Measurements from ENCODE around the gene TRIO. TPM values are rescaled to one million over a fixed set of nuclear protein-coding genes. Genes with fewer than 3 reads are reported as not detected.

The TRIO gene
- total RNA-seq, 2 experiments from 2014 or later: 4.1 to 6.5 TPM

GRCh38 chr5:14486486-14486885, 343.3 kb downstream of the TRIO start:
- Mint-ChIP-seq H3K9me3 (peaks cover 3% of the 10 kb centered on the region), H3K27ac (no peak overlapping the region), H3K4me1 (ENCODE audit: low read depth) (no peaks in the 10 kb centered on the region), H3K4me3 (no peak overlapping the region), H3K36me3 (ENCODE audit: low read depth) (no peaks in the 10 kb centered on the region), H3K27me3 (no peaks in the 10 kb centered on the region)
- Histone ChIP-seq H3K4me3 (ENCODE audit: low read length) (no peak overlapping the region), H3K9me3 (ENCODE audit: control insufficient read depth in 1 of 2, insufficient read depth in 1 of 2, low read length in 2 of 2) (peaks cover 0 to 8% of the 10 kb centered on the region in 2 experiments), H3K36me3 (ENCODE audit: insufficient read depth, low read length) (no peaks in the 10 kb centered on the region), H3K27ac (ENCODE audit: low read depth in 1 of 2, low read length in 2 of 2) (no peak overlapping the region), H3K27me3 (ENCODE audit: control insufficient read depth in 1 of 2, insufficient read depth in 2 of 2, low read length in 2 of 2) (no peaks in the 10 kb centered on the region), H3K4me1 (ENCODE audit: insufficient read depth, low read length) (no peaks in the 10 kb centered on the region)
- no peak for ATAC-seq (ENCODE audit: poor library complexity)
- ChIA-PET POLR2A (no interaction called here), CTCF (no interaction called here)
- TF ChIP-seq CTCF (IDR thresholded peaks at IDR 0.05): no peak
- intact Hi-C loops (cut with DNase I, micrococcal nuclease): no loop called here
- no peak for DNase-seq

- no peak overlapping the region for H3K27ac ChIP-seq (ENCODE audit: low read depth in 1 of 2, low read length in 2 of 2)
- ATAC-seq (ENCODE audit: poor library complexity) (no peak), DNase-seq (no peak)
- peaks cover 3% of the 10 kb centered on the region for H3K9me3 Mint-ChIP-seq
- no peak for TF ChIP-seq CTCF (IDR thresholded peaks at IDR 0.05)
- ChIA-PET POLR2A (no interaction called here), CTCF (no interaction called here)
- H3K4me3 ChIP-seq (ENCODE audit: low read length): no peak overlapping the region
- H3K27me3 ChIP-seq (ENCODE audit: control insufficient read depth in 1 of 2, insufficient read depth in 2 of 2, low read length in 2 of 2): no peaks in the 10 kb centered on the region
- H3K4me3 Mint-ChIP-seq: no peak overlapping the region
- no peaks in the 10 kb centered on the region for H3K4me1 ChIP-seq (ENCODE audit: insufficient read depth, low read length)
- no peak overlapping the region for H3K27ac Mint-ChIP-seq
- H3K27me3 Mint-ChIP-seq: no peaks in the 10 kb centered on the region
- H3K36me3 ChIP-seq (ENCODE audit: insufficient read depth, low read length): no peaks in the 10 kb centered on the region
- peaks cover 0 to 8% of the 10 kb centered on the region in 2 experiments for H3K9me3 ChIP-seq (ENCODE audit: control insufficient read depth in 1 of 2, insufficient read depth in 1 of 2, low read length in 2 of 2)
- no peaks in the 10 kb centered on the region for H3K36me3 Mint-ChIP-seq (ENCODE audit: low read depth)
- H3K4me1 Mint-ChIP-seq (ENCODE audit: low read depth): no peaks in the 10 kb centered on the region
- intact Hi-C loops (cut with DNase I, micrococcal nuclease): no loop called here
These were observed 344.1 kb downstream of the TRIO start for GRCh38 chr5:14486996-14487896.

GRCh38 chr5:14487897-14488570, 344.9 kb downstream of the TRIO start:
- no peak for ATAC-seq (ENCODE audit: poor library complexity)
- H3K36me3 ChIP-seq (ENCODE audit: insufficient read depth, low read length): no peaks in the 10 kb centered on the region
- no peak for TF ChIP-seq CTCF (IDR thresholded peaks at IDR 0.05)
- H3K4me3 Mint-ChIP-seq: no peak overlapping the region
- DNase-seq: no peak
- no peak overlapping the region for H3K27ac Mint-ChIP-seq
- H3K4me1 Mint-ChIP-seq (ENCODE audit: low read depth): no peaks in the 10 kb centered on the region
- CTCF ChIA-PET: no interaction called here
- no peaks in the 10 kb centered on the region for H3K27me3 ChIP-seq (ENCODE audit: control insufficient read depth in 1 of 2, insufficient read depth in 2 of 2, low read length in 2 of 2)
- intact Hi-C loops (cut with DNase I, micrococcal nuclease): no loop called here
- H3K4me1 ChIP-seq (ENCODE audit: insufficient read depth, low read length): no peaks in the 10 kb centered on the region
- H3K27me3 Mint-ChIP-seq: no peaks in the 10 kb centered on the region
- H3K36me3 Mint-ChIP-seq (ENCODE audit: low read depth): no peaks in the 10 kb centered on the region
- POLR2A ChIA-PET: no interaction called here
- H3K4me3 ChIP-seq (ENCODE audit: low read length): no peak overlapping the region
- H3K27ac ChIP-seq (ENCODE audit: low read depth in 1 of 2, low read length in 2 of 2): no peak overlapping the region
- H3K9me3 Mint-ChIP-seq: peaks cover 3% of the 10 kb centered on the region
- H3K9me3 ChIP-seq (ENCODE audit: control insufficient read depth in 1 of 2, insufficient read depth in 1 of 2, low read length in 2 of 2): peaks cover 0 to 8% of the 10 kb centered on the region in 2 experiments
